KMS-11 (cell line): ENCODE data around the gene VWA3B.

Experiments
- H2AFZ ChIP-seq: fragments of 200-600 bp; sonication (generic); 2 replicates; pipeline ENCODE4 v1.6.1; 2016; ENCODE audit warnings: antibody characterized with exemption, mixed run types, low read depth
- H3K27ac ChIP-seq: fragments of 200-600 bp; sonication (generic); 2 replicates; pipeline ENCODE4 v1.6.1; 2016; ENCODE audit warnings: mild to moderate bottlenecking, mixed run types
- H3K27me3 ChIP-seq: fragments of 200-600 bp; sonication (generic); 2 replicates; pipeline ENCODE4 v1.6.1; 2017; ENCODE audit warnings: mild to moderate bottlenecking, low read depth, mixed run types, moderate library complexity; ENCODE audit not compliant: insufficient read depth
- H3K36me3 ChIP-seq: fragments of 200-600 bp; sonication (generic); 2 replicates; pipeline ENCODE4 v1.6.1; 2017; ENCODE audit warnings: mild to moderate bottlenecking, mixed run types; ENCODE audit not compliant: insufficient read depth
- H3K4me1 ChIP-seq: fragments of 200-600 bp; sonication (generic); 2 replicates; pipeline ENCODE4 v1.6.1; 2016; ENCODE audit warnings: mild to moderate bottlenecking, low read depth, mixed run types; ENCODE audit not compliant: poor library complexity, severe bottlenecking
- H3K4me2 ChIP-seq: fragments of 200-600 bp; sonication (generic); 2 replicates; pipeline ENCODE4 v1.7.0; 2016; ENCODE audit warnings: mild to moderate bottlenecking, mixed run types
- H3K4me3 ChIP-seq: fragments of 200-600 bp; sonication (generic); IDR thresholded peaks from 2 replicates; pipeline ENCODE4 v1.6.1; 2017; ENCODE audit warnings: low read depth, low read length, mixed read lengths; ENCODE audit not compliant: insufficient read depth
- H3K79me2 ChIP-seq: fragments of 200-600 bp; sonication (generic); 2 replicates; pipeline ENCODE4 v1.6.1; 2016; ENCODE audit warnings: low read depth, mixed run types; ENCODE audit not compliant: insufficient read depth
- H3K9ac ChIP-seq: fragments of 200-600 bp; sonication (generic); 2 replicates; pipeline ENCODE4 v1.6.1; 2016; ENCODE audit warnings: mild to moderate bottlenecking, mixed run types
- H4K20me1 ChIP-seq: fragments of 200-600 bp; sonication (generic); 2 replicates; pipeline ENCODE4 v1.6.1; 2016; ENCODE audit warnings: mild to moderate bottlenecking, mixed run types; ENCODE audit not compliant: insufficient read depth
- CTCF ChIP-seq: fragments of 200-600 bp; sonication (generic); conservative IDR thresholded peaks from 2 replicates; pipeline ENCODE4 v1.6.1; 2017; ENCODE audit warnings: low read depth, mild to moderate bottlenecking, antibody characterized with exemption, low read length, moderate library complexity, mixed read lengths

Gene VWA3B

GRCh38 chr2:98295275-98295674 lies 208.3 kb downstream of the VWA3B start:
- H3K36me3 ChIP-seq: no peaks in the 10 kb centered on the region
- no peak overlapping the region for H3K9ac ChIP-seq
- H3K27me3 ChIP-seq: no peaks in the 10 kb centered on the region
- H4K20me1 ChIP-seq: no peaks in the 10 kb centered on the region
- no peak overlapping the region for H2AFZ ChIP-seq
- TF ChIP-seq CTCF: no peak
- H3K79me2 ChIP-seq: no peaks in the 10 kb centered on the region
- no peak overlapping the region for H3K27ac ChIP-seq
- H3K4me2 ChIP-seq: no peak overlapping the region
- H3K4me1 ChIP-seq: no peaks in the 10 kb centered on the region
- no peak overlapping the region for H3K4me3 ChIP-seq

- Histone ChIP-seq H3K36me3 (no peaks in the 10 kb centered on the region), H3K4me2 (no peak overlapping the region), H4K20me1 (no peaks in the 10 kb centered on the region), H3K27ac (no peak overlapping the region), H3K4me3 (no peak overlapping the region), H3K27me3 (no peaks in the 10 kb centered on the region), H2AFZ (no peak overlapping the region), H3K9ac (no peak overlapping the region), H3K4me1 (no peaks in the 10 kb centered on the region), H3K79me2 (no peaks in the 10 kb centered on the region)
- TF ChIP-seq CTCF: no peak
Measured at GRCh38 chr2:98295721-98296414, 208.9 kb downstream of the VWA3B start.

GRCh38 chr2:98296440-98296839 lies 209.5 kb downstream of the VWA3B start:
- no peak for TF ChIP-seq CTCF
- Histone ChIP-seq H3K4me3 (no peak overlapping the region), H3K27me3 (no peaks in the 10 kb centered on the region), H3K36me3 (no peaks in the 10 kb centered on the region), H3K27ac (no peak overlapping the region), H3K4me1 (no peaks in the 10 kb centered on the region), H2AFZ (no peak overlapping the region), H3K4me2 (no peak overlapping the region), H3K79me2 (no peaks in the 10 kb centered on the region), H3K9ac (no peak overlapping the region), H4K20me1 (no peaks in the 10 kb centered on the region)

- Histone ChIP-seq H3K4me2 (no peak overlapping the region), H3K27ac (no peak overlapping the region)
- no peak for TF ChIP-seq CTCF
Measured at GRCh38 chr2:98297817-98298682, 211.1 kb downstream of the VWA3B start.

More at GRCh38 chr2:98297817-98298682, 211.1 kb downstream of the VWA3B start:
- Histone ChIP-seq H3K27me3 (no peaks in the 10 kb centered on the region), H2AFZ (no peak overlapping the region), H3K9ac (no peak overlapping the region), H3K79me2 (no peaks in the 10 kb centered on the region), H3K4me1 (no peaks in the 10 kb centered on the region), H3K36me3 (no peaks in the 10 kb centered on the region), H4K20me1 (no peaks in the 10 kb centered on the region), H3K4me3 (no peak overlapping the region)
